Neural cell (in vitro differentiated cells): Measurements from ENCODE around the gene CCP110. TPM values are rescaled to one million over a fixed set of nuclear protein-coding genes. Genes with fewer than 3 reads are reported as not detected.

Source experiments
- H2AFZ ChIP-seq: fragments of 200-600, 300-800 bp; sonication (generic), shearing (Covaris generic); 2 replicates; pipeline ENCODE4 v1.6.0; 2014; ENCODE audit warnings: low read depth, mild to moderate bottlenecking, antibody characterized with exemption, low read length, moderate library complexity
- H3F3A ChIP-seq: fragments of 200-600 bp; shearing (Covaris generic); 2 replicates; pipeline ENCODE4 v1.6.1; 2016; ENCODE audit warnings: mild to moderate bottlenecking, moderate library complexity, mixed read lengths, antibody characterized with exemption, low read length; ENCODE audit not compliant: insufficient read depth, poor library complexity, severe bottlenecking
- H3K27ac ChIP-seq: fragments of 200-600, 300-800 bp; sonication (generic), shearing (Covaris generic); 2 replicates; pipeline ENCODE4 v1.5.1; 2014; ENCODE audit warnings: mild to moderate bottlenecking, low read length, moderate library complexity
- H3K27me3 ChIP-seq: fragments of 300-800, 200-600 bp; sonication (generic), shearing (Covaris generic); 2 replicates; pipeline ENCODE4 v1.6.0; 2014; ENCODE audit warnings: mild to moderate bottlenecking, low read depth, low read length, moderate library complexity; ENCODE audit not compliant: insufficient read depth
- H3K36me3 ChIP-seq: fragments of 300-800, 200-600 bp; sonication (generic), shearing (Covaris generic); 2 replicates; pipeline ENCODE4 v1.5.1; 2014; ENCODE audit warnings: mild to moderate bottlenecking, antibody characterized with exemption, low read length, moderate library complexity; ENCODE audit not compliant: insufficient read depth
- H3K4me2 ChIP-seq: fragments of 300-800, 200-600 bp; sonication (generic), shearing (Covaris generic); 2 replicates; pipeline ENCODE4 v1.6.0; 2014; ENCODE audit warnings: mild to moderate bottlenecking, low read length
- H3K4me3 ChIP-seq: fragments of 300-800, 200-600 bp; sonication (generic), shearing (Covaris generic); 2 replicates; pipeline ENCODE4 v1.5.1; 2014; ENCODE audit warnings: mild to moderate bottlenecking, low read length, moderate library complexity
- H3K79me2 ChIP-seq: fragments of 200-600 bp; shearing (Covaris generic); replicated peaks from 2 replicates; pipeline ENCODE4 v1.6.0; 2014; ENCODE audit warnings: mild to moderate bottlenecking, low read length, moderate library complexity; ENCODE audit not compliant: insufficient read depth
- H3K9ac ChIP-seq: fragments of 300-800, 200-600 bp; sonication (generic), shearing (Covaris generic); 2 replicates; pipeline ENCODE4 v1.6.1; 2016; ENCODE audit warnings: mild to moderate bottlenecking, low read length, mixed read lengths
- H3K9me2 ChIP-seq: fragments of 200-600 bp; shearing (Covaris generic); 2 replicates; pipeline ENCODE4 v1.6.1; 2016; ENCODE audit warnings: mild to moderate bottlenecking, low read length, mixed read lengths; ENCODE audit not compliant: insufficient read depth
- H3K9me3 ChIP-seq: fragments of 200-600, 300-800 bp; sonication (generic), shearing (Covaris generic); 2 replicates; pipeline ENCODE4 v1.6.1; 2016; ENCODE audit warnings: mild to moderate bottlenecking, mixed run types, low read length, moderate library complexity, mixed read lengths
- H4K20me1 ChIP-seq: fragments of 200-600 bp; shearing (Covaris generic); 2 replicates; pipeline ENCODE4 v1.6.1; 2016; ENCODE audit warnings: mild to moderate bottlenecking, mixed run types; ENCODE audit not compliant: insufficient read depth
- EP300 ChIP-seq: fragments of 450-650 bp; conservative IDR thresholded peaks from 2 replicates; pipeline ENCODE4 v1.6.1; 2014; ENCODE audit warnings: antibody characterized with exemption, mild to moderate bottlenecking, moderate library complexity; ENCODE audit not compliant: poor library complexity, severe bottlenecking
- EZH2 ChIP-seq: fragments of 200-600, 300-800 bp; shearing (Covaris generic), sonication (generic); IDR thresholded peaks from 2 replicates; pipeline ENCODE4 v1.6.1; 2014; ENCODE audit warnings: antibody characterized with exemption, low read length, borderline replicate concordance, mild to moderate bottlenecking; ENCODE audit not compliant: insufficient read depth, poor library complexity, severe bottlenecking
- MXI1 ChIP-seq: fragments of 450-650 bp; conservative IDR thresholded peaks from 2 replicates; pipeline ENCODE4 v1.6.1; 2014; ENCODE audit warnings: antibody characterized with exemption, mild to moderate bottlenecking; ENCODE audit not compliant: poor library complexity, severe bottlenecking
- POLR2AphosphoS5 ChIP-seq: IDR thresholded peaks from 2 replicates; pipeline ENCODE4 v1.6.1; 2012
- RAD21 ChIP-seq: fragments of 450-650 bp; conservative IDR thresholded peaks from 2 replicates; pipeline ENCODE4 v1.6.1; 2014; ENCODE audit warnings: antibody characterized with exemption, mild to moderate bottlenecking, moderate library complexity
- SMC3 ChIP-seq: fragments of 450-650 bp; conservative IDR thresholded peaks from 2 replicates; pipeline ENCODE4 v1.6.1; 2014; ENCODE audit warnings: antibody characterized with exemption, mild to moderate bottlenecking, moderate library complexity; ENCODE audit not compliant: poor library complexity
- TAF1 ChIP-seq: IDR thresholded peaks from 2 replicates; pipeline ENCODE4 v1.6.1; 2012; ENCODE audit warnings: low read depth
- polyA plus RNA-seq: library from polyadenylated mRNA; depleted of rRNA; stranded (reverse); fragments of >200 nt; gene quantifications from 2 replicates; pipeline ENCODE4 v1.2.3, GENCODE V29; 2014
- TF ChIP-seq, protein P1 (sequence below): IDR thresholded peaks from 2 replicates; pipeline ENCODE4 v1.6.1; 2012; ENCODE audit warnings: borderline replicate concordance
- TF ChIP-seq, protein P2 (sequence below): fragments of 450-650 bp; IDR thresholded peaks from 2 replicates; pipeline ENCODE4 v1.5.1; 2014; ENCODE audit warnings: antibody characterized with exemption, mild to moderate bottlenecking, moderate library complexity; ENCODE audit not compliant: poor library complexity, severe bottlenecking

Gene CCP110
- polyA plus RNA-seq, 1 donor from 2014 or later = 40.3 TPM

DNA sequence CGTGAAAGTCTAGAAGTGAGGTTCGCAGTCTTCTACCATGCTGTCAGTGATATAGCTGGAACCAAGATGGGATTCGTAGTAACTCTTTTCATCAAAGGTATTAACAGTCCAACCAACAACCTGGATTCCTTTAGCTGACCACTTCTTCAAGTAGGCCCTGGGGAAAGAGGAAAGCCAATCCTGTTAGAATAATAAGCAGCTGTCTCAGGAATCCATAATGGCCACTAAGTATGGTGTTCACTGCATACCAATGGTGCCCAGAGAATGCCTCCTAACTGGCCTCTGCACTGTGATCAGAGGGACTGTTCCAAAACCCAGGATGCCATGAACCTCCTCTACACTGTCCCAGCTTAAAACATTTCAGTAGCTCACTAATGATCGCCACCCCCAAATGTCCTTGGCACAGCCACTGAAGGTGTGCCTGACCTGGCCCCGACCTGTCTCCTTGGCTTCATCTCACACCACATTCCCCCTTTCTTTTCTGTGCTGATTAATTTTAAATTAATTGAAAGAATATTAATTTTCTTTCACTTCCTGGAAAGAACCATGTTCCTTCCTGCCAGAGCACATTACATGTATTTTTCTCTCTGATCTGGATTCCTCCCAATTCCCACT is 20.2 kb upstream of the CCP110 start:
- H3K9me2 ChIP-seq = no peaks in the 10 kb centered on the region
- H3F3A ChIP-seq = no peaks in the 10 kb centered on the region
- no peak for TF ChIP-seq RAD21
- TF ChIP-seq POLR2AphosphoS5 = no peak
- TF ChIP-seq, protein P1, sequence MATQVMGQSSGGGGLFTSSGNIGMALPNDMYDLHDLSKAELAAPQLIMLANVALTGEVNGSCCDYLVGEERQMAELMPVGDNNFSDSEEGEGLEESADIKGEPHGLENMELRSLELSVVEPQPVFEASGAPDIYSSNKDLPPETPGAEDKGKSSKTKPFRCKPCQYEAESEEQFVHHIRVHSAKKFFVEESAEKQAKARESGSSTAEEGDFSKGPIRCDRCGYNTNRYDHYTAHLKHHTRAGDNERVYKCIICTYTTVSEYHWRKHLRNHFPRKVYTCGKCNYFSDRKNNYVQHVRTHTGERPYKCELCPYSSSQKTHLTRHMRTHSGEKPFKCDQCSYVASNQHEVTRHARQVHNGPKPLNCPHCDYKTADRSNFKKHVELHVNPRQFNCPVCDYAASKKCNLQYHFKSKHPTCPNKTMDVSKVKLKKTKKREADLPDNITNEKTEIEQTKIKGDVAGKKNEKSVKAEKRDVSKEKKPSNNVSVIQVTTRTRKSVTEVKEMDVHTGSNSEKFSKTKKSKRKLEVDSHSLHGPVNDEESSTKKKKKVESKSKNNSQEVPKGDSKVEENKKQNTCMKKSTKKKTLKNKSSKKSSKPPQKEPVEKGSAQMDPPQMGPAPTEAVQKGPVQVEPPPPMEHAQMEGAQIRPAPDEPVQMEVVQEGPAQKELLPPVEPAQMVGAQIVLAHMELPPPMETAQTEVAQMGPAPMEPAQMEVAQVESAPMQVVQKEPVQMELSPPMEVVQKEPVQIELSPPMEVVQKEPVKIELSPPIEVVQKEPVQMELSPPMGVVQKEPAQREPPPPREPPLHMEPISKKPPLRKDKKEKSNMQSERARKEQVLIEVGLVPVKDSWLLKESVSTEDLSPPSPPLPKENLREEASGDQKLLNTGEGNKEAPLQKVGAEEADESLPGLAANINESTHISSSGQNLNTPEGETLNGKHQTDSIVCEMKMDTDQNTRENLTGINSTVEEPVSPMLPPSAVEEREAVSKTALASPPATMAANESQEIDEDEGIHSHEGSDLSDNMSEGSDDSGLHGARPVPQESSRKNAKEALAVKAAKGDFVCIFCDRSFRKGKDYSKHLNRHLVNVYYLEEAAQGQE = no peak
- no peak for TF ChIP-seq EZH2
- no peak for TF ChIP-seq TAF1
- TF ChIP-seq MXI1 = no peak
- TF ChIP-seq, protein P2, sequence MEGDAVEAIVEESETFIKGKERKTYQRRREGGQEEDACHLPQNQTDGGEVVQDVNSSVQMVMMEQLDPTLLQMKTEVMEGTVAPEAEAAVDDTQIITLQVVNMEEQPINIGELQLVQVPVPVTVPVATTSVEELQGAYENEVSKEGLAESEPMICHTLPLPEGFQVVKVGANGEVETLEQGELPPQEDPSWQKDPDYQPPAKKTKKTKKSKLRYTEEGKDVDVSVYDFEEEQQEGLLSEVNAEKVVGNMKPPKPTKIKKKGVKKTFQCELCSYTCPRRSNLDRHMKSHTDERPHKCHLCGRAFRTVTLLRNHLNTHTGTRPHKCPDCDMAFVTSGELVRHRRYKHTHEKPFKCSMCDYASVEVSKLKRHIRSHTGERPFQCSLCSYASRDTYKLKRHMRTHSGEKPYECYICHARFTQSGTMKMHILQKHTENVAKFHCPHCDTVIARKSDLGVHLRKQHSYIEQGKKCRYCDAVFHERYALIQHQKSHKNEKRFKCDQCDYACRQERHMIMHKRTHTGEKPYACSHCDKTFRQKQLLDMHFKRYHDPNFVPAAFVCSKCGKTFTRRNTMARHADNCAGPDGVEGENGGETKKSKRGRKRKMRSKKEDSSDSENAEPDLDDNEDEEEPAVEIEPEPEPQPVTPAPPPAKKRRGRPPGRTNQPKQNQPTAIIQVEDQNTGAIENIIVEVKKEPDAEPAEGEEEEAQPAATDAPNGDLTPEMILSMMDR = no peak
- no peak for TF ChIP-seq SMC3
- TF ChIP-seq EP300 = no peak
- H3K36me3 ChIP-seq = peaks cover 9% of the 10 kb centered on the region
- no peaks in the 10 kb centered on the region for H4K20me1 ChIP-seq
- H3K9ac ChIP-seq = no peak overlapping the region
- no peak overlapping the region for H3K4me3 ChIP-seq
- no peak overlapping the region for H2AFZ ChIP-seq
- no peak overlapping the region for H3K4me2 ChIP-seq
- H3K79me2 ChIP-seq = no peaks in the 10 kb centered on the region
- no peaks in the 10 kb centered on the region for H3K9me3 ChIP-seq
- H3K27me3 ChIP-seq = no peaks in the 10 kb centered on the region
- no peak overlapping the region for H3K27ac ChIP-seq

DNA sequence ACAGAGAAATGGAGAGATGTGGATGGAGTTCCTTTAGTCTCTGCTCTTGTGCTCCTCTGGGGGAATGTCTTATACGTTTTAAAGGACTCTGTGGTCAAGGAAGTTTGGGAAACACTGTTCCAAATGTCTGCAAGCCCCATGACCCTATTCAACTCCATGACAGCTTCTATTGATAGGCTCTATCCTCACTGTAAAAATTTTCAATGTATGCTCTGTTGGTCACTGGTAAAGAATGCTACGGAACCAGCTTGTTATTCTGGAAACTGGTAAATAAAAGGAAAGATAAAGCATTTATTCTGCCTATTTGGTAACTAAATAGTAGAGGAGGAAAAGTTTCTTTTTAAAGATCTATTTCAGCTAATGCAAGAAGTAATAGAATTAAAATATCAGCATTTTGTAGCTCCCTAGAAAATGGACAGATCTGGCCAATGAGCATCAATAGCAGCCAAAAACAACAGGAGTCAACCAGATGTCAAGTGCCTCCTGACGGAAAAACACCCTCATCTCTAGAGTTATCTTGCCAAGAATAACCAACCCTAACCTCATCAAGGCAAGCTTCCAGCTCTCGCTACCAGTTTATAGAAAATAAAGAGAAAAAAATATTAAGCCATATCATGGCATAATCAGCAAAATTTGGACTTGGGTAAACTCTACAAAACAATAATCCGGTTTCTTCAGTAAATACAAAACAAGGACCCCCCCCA is 18.0 kb upstream of the CCP110 start:
- H4K20me1 ChIP-seq = no peaks in the 10 kb centered on the region
- H3F3A ChIP-seq = no peaks in the 10 kb centered on the region
- H3K4me3 ChIP-seq = no peak overlapping the region
- H3K27ac ChIP-seq = no peak overlapping the region
- H3K9me2 ChIP-seq = no peaks in the 10 kb centered on the region
- no peak overlapping the region for H2AFZ ChIP-seq
- no peak for TF ChIP-seq SMC3
- TF ChIP-seq EZH2 = no peak
- no peak for TF ChIP-seq TAF1
- no peak for TF ChIP-seq RAD21
- TF ChIP-seq, protein P2 = no peak
- TF ChIP-seq, protein P1 = no peak
- no peak for TF ChIP-seq MXI1
- TF ChIP-seq POLR2AphosphoS5 = no peak
- TF ChIP-seq EP300 = no peak
- H3K36me3 ChIP-seq = peaks cover 9% of the 10 kb centered on the region
- no peaks in the 10 kb centered on the region for H3K79me2 ChIP-seq
- no peaks in the 10 kb centered on the region for H3K27me3 ChIP-seq
- H3K4me2 ChIP-seq = no peak overlapping the region
- H3K9ac ChIP-seq = no peak overlapping the region
- H3K9me3 ChIP-seq = no peaks in the 10 kb centered on the region
